ENCODE results near the gene AKT2.

- TF ChIP-seq CTCF (IDR thresholded peaks at IDR 0.05), result no peak
- no peak for TF ChIP-seq EP300 (IDR thresholded peaks at IDR 0.05)
Observed at GRCh38 chr19:40267601-40267997, 17.5 kb downstream of the AKT2 start.

All from ovary (tissue), 3 donors.